T-helper 2 cell treated with Interferon-gamma antibody and Interleukin-4, amounts not matched to agents 5 μg/mL and 100 μg/mL, for 36 hours (primary cell): ENCODE results near the gene KRTAP4-1.
"Not testable (repeated sequence)": the region's sequence is repeated elsewhere in the genome, so short reads cannot be mapped to it uniquely, and the experiment has no call there.

ENCODE experiments used
- DNase-seq: peaks from one replicate; pipeline ENCODE4 v3.0.0; 2021; ENCODE audit warnings: low spot score
- H3K27ac Mint-ChIP-seq: one replicate; pipeline ENCODE4 v1.8.0; 2021; ENCODE audit warnings: mild to moderate bottlenecking, mixed read lengths
- H3K27me3 Mint-ChIP-seq: one replicate; pipeline ENCODE4 v1.8.0; 2021; ENCODE audit warnings: low read depth, mixed read lengths
- H3K36me3 Mint-ChIP-seq: one replicate; pipeline ENCODE4 v1.8.0; 2021; ENCODE audit warnings: low read depth, mixed read lengths
- H3K4me1 Mint-ChIP-seq: one replicate; pipeline ENCODE4 v1.8.0; 2021; ENCODE audit warnings: low read depth, mixed read lengths
- H3K4me3 Mint-ChIP-seq: one replicate; pipeline ENCODE4 v1.8.0; 2022; ENCODE audit warnings: mild to moderate bottlenecking, moderate library complexity, mixed read lengths
- H3K9me3 Mint-ChIP-seq: one replicate; pipeline ENCODE4 v1.8.0; 2021; ENCODE audit warnings: mixed read lengths

KRTAP4-1 gene

GRCh38 chr17:41189837-41190318, 5.2 kb upstream of the KRTAP4-1 start, which contains the start of gene KRTAP9-1:
KRTAP9-1 (plus strand) TSS chr17:41189887; CDS start chr17:41189887, 0 bp downstream.
- not testable (repeated sequence) for H3K9me3 Mint-ChIP-seq

GRCh38 chr17:41186872-41187271, 2.2 kb upstream of the KRTAP4-1 start:
- no peak for DNase-seq
- Mint-ChIP-seq H3K27me3 (peaks cover 4% of the 10 kb centered on the region), H3K4me3 (no peak overlapping the region), H3K36me3 (no peaks in the 10 kb centered on the region), H3K27ac (no peak overlapping the region), H3K4me1 (no peaks in the 10 kb centered on the region), H3K9me3 (no peaks in the 10 kb centered on the region)

More at GRCh38 chr17:41189837-41190318, 5.2 kb upstream of the KRTAP4-1 start, which contains the start of gene KRTAP9-1:
- H3K4me3 Mint-ChIP-seq, H3K27ac Mint-ChIP-seq, H3K36me3 Mint-ChIP-seq, DNase-seq, H3K27me3 Mint-ChIP-seq, H3K4me1 Mint-ChIP-seq: not testable (repeated sequence)

- no peak for DNase-seq
- Mint-ChIP-seq H3K27me3 (peaks cover 4% of the 10 kb centered on the region), H3K9me3 (no peaks in the 10 kb centered on the region), H3K36me3 (no peaks in the 10 kb centered on the region), H3K4me1 (no peaks in the 10 kb centered on the region), H3K4me3 (no peak overlapping the region), H3K27ac (no peak overlapping the region)
Observed at GRCh38 chr17:41185001-41185400, 290 bp upstream of the KRTAP4-1 start.

- no peak overlapping the region for H3K27ac Mint-ChIP-seq
- H3K9me3 Mint-ChIP-seq, result no peaks in the 10 kb centered on the region
- H3K27me3 Mint-ChIP-seq, result no peaks in the 10 kb centered on the region
- H3K36me3 Mint-ChIP-seq, result no peaks in the 10 kb centered on the region
- no peak overlapping the region for H3K4me3 Mint-ChIP-seq
- DNase-seq, result no peak
- H3K4me1 Mint-ChIP-seq, result no peaks in the 10 kb centered on the region
Observed at GRCh38 chr17:41178843-41179616, 5.7 kb downstream of the KRTAP4-1 start.

GRCh38 chr17:41178341-41178740, 6.4 kb downstream of the KRTAP4-1 start:
- no peaks in the 10 kb centered on the region for H3K4me1 Mint-ChIP-seq
- H3K27me3 Mint-ChIP-seq, result no peaks in the 10 kb centered on the region
- no peaks in the 10 kb centered on the region for H3K36me3 Mint-ChIP-seq
- H3K27ac Mint-ChIP-seq, result no peak overlapping the region
- H3K9me3 Mint-ChIP-seq, result no peaks in the 10 kb centered on the region
- H3K4me3 Mint-ChIP-seq, result no peak overlapping the region
- DNase-seq, result no peak

- no peaks in the 10 kb centered on the region for H3K9me3 Mint-ChIP-seq
- H3K27me3 Mint-ChIP-seq, result no peaks in the 10 kb centered on the region
- no peak for DNase-seq
- no peak within 1 kb of the TSS for H3K27ac Mint-ChIP-seq
- H3K4me3 Mint-ChIP-seq, result no peak within 1 kb of the TSS
- no peaks in the 10 kb centered on the region for H3K4me1 Mint-ChIP-seq
- H3K36me3 Mint-ChIP-seq, result no peaks in the 10 kb centered on the region
Observed at GRCh38 chr17:41177727-41178271, 6.9 kb downstream of the KRTAP4-1 start, which contains the start of gene KRTAP4-2. KRTAP4-2 (minus strand) TSS chr17:41178221; CDS start chr17:41178164, 57 bp downstream.

GRCh38 chr17:41176744-41177387, 7.8 kb downstream of the KRTAP4-1 start:
- Mint-ChIP-seq H3K27ac (no peak overlapping the region), H3K4me1 (no peaks in the 10 kb centered on the region), H3K27me3 (no peaks in the 10 kb centered on the region), H3K9me3 (no peaks in the 10 kb centered on the region), H3K36me3 (no peaks in the 10 kb centered on the region), H3K4me3 (no peak overlapping the region)
- no peak for DNase-seq

- Mint-ChIP-seq H3K36me3 (no peaks in the 10 kb centered on the region), H3K27me3 (peaks cover 3% of the 10 kb centered on the region), H3K27ac (no peak overlapping the region), H3K9me3 (no peaks in the 10 kb centered on the region), H3K4me3 (no peak overlapping the region), H3K4me1 (no peaks in the 10 kb centered on the region)
- no peak for DNase-seq
Observed at GRCh38 chr17:41171886-41172285, 12.8 kb downstream of the KRTAP4-1 start.

- no peak within 1 kb of the TSS for H3K27ac Mint-ChIP-seq
- H3K27me3 Mint-ChIP-seq, result peaks cover 3% of the 10 kb centered on the region
- no peak for DNase-seq
- no peak within 1 kb of the TSS for H3K4me3 Mint-ChIP-seq
- no peaks in the 10 kb centered on the region for H3K4me1 Mint-ChIP-seq
- no peaks in the 10 kb centered on the region for H3K36me3 Mint-ChIP-seq
- no peaks in the 10 kb centered on the region for H3K9me3 Mint-ChIP-seq
Observed at GRCh38 chr17:41168121-41168520, 16.6 kb downstream of the KRTAP4-1 start, which contains the start of gene KRTAP4-3. KRTAP4-3 (minus strand) TSS chr17:41168221; CDS start chr17:41168172, 49 bp downstream.

GRCh38 chr17:41167561-41167960, 17.1 kb downstream of the KRTAP4-1 start:
- no peak overlapping the region for H3K27ac Mint-ChIP-seq
- H3K27me3 Mint-ChIP-seq, result peaks cover 3% of the 10 kb centered on the region

GRCh38 chr17:41163828-41164227, 20.9 kb downstream of the KRTAP4-1 start:
- Mint-ChIP-seq H3K27me3 (no peaks in the 10 kb centered on the region), H3K27ac (no peak overlapping the region), H3K4me1 (no peaks in the 10 kb centered on the region), H3K36me3 (no peaks in the 10 kb centered on the region), H3K4me3 (no peak overlapping the region), H3K9me3 (no peaks in the 10 kb centered on the region)
- DNase-seq, result no peak

More at GRCh38 chr17:41167561-41167960, 17.1 kb downstream of the KRTAP4-1 start:
- H3K9me3 Mint-ChIP-seq, result no peaks in the 10 kb centered on the region
- H3K36me3 Mint-ChIP-seq, result no peaks in the 10 kb centered on the region
- H3K4me3 Mint-ChIP-seq, result no peak overlapping the region
- H3K4me1 Mint-ChIP-seq, result no peaks in the 10 kb centered on the region
- DNase-seq, result no peak

- Mint-ChIP-seq H3K27me3 (peaks cover 2% of the 10 kb centered on the region), H3K36me3 (no peaks in the 10 kb centered on the region), H3K27ac (no peak within 1 kb of the TSS), H3K9me3 (no peaks in the 10 kb centered on the region), H3K4me3 (no peak within 1 kb of the TSS), H3K4me1 (no peaks in the 10 kb centered on the region)
- no peak for DNase-seq
Observed at GRCh38 chr17:41160648-41161047, 24.1 kb downstream of the KRTAP4-1 start, which contains the start of gene KRTAP4-4. KRTAP4-4 (minus strand) TSS chr17:41160748; CDS start chr17:41160691, 57 bp downstream.

- H3K27me3 Mint-ChIP-seq, H3K36me3 Mint-ChIP-seq, H3K4me1 Mint-ChIP-seq, DNase-seq, H3K4me3 Mint-ChIP-seq, H3K9me3 Mint-ChIP-seq, H3K27ac Mint-ChIP-seq: not testable (repeated sequence)
Observed at GRCh38 chr17:41160190-41160589, 24.5 kb downstream of the KRTAP4-1 start.

GRCh38 chr17:41153856-41154255, 30.9 kb downstream of the KRTAP4-1 start:
- H3K27me3 Mint-ChIP-seq, result peaks cover 8% of the 10 kb centered on the region
- no peak overlapping the region for H3K27ac Mint-ChIP-seq
- H3K9me3 Mint-ChIP-seq, result no peaks in the 10 kb centered on the region
- H3K4me1 Mint-ChIP-seq, result no peaks in the 10 kb centered on the region
- no peak for DNase-seq
- H3K36me3 Mint-ChIP-seq, result no peaks in the 10 kb centered on the region
- H3K4me3 Mint-ChIP-seq, result no peak overlapping the region
